ENCODE measurements around the gene SAP25.
"Not testable (repeated sequence)": the region's sequence is repeated elsewhere in the genome, so short reads cannot be mapped to it uniquely, and the experiment has no call there.

The SAP25 gene

DNA sequence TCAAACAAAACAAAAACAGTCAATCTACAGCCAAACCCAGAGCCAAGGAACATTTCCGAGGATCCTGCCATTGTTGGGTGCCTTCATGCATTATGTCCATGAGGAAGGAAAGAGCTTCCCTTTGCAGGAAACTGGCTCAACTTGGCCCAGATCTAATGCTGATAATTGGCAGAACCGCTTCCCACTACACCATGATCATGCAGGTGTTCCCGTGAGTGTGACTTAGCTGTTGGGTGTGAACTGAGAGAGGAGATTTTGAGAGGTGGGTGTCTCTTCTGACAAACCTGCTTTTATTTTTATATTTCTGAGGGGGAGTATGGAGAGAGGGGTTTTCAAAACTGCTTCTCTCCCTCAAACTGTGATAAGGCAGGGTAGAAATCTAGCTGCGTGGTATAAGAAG is 14.6 kb downstream of the SAP25 start:
- DNase-seq = no peak

DNA sequence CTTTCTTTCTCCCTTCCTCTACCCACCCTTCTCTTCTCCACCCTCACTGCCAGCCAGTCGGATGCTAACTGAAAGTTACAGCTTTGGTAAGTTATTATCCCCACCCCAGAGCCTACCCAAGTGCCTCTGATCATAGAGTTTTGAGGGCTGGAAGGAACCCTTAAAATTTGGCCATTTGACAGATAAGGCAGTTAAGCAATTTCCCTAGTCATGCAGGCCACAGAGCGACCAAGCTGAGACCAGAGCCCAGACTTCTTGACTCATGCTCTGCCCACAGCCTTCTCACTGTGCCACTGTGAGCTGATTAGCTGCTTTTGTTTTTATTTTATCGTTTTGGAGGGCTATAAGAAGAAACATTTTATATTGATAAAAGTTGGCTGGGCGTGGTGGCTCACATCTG is 17.2 kb downstream of the SAP25 start:
- no peak for DNase-seq

DNA sequence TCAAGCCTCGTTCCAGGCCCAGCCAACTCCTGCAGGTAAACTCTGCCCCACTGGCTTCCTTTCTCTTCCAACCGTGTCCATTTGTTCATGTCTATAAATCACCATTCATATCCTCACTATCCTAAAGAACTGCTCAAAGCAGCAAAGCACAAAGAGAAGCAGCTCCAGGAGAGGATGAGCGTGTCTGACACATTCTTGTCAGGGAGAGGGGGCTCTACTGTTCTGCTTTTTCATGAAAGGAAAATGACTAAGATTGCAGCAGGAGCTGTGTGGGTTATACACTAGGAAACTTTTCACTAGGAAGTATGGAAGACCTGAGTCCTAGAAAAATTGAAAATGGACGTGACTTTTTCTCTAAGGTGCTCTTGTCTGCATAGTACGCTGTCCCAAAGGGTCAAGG is 18.0 kb downstream of the SAP25 start:
- DNase-seq = no peak

DNA sequence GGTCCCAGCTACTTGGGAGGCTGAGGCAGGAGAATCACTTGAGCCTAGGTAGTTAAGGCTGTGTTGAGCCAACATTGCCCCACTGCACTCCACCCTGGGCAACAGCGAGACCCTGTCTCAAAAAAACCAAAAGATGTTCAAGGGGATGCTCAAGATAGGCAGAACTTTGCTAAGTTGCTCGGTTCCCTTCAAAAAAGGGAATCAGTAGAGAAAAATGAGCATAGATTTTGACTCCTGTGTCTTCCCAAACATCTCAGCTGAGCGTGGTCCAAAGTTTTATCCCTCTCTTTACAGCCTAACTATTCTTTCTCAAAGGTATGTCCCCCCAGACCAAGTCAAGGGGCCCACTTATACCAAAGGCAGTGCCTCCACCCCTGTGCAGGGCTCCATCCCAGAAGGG is 20.7 kb downstream of the SAP25 start:
- no peak for DNase-seq

DNA sequence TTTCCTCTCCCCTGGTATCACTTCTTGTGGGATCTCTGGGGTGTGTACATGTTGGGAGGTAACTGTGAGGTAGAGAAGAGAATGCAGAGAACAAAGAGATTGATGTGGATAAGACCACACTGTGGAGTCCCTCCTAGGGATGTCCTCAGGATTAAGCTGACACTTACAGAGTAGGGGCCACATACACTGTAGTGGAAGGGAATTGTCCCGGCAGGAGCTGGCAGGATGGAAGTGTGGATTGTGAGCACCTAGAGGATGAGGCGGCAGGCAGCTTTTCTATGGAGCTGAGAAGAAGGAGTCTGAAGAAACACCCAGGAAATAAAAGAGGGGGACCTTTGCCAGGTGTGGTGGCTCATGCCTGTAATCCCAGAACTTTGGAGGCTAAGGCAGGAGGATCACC is 21.2 kb downstream of the SAP25 start:
- no peak for DNase-seq

DNA sequence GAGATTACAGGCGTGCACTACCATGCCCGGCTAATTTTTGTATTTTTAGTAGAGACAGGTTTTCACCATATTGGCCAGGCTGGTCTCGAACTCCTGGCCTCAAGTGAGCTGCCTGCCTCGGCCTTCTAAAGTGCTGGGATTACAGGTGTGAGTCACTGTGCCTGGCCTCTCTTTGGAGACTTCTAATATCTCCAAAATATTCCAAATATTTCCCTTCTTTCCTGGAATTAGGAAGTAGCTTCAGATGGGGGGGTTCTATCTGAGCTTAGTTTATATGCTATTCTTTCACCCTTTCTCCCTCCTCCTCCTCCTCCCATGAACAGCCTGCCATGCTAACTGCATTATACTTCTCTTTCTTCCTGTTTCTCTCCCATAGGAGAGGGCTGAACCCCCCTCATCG is 25.3 kb downstream of the SAP25 start:
- DNase-seq = not testable (repeated sequence)

DNA sequence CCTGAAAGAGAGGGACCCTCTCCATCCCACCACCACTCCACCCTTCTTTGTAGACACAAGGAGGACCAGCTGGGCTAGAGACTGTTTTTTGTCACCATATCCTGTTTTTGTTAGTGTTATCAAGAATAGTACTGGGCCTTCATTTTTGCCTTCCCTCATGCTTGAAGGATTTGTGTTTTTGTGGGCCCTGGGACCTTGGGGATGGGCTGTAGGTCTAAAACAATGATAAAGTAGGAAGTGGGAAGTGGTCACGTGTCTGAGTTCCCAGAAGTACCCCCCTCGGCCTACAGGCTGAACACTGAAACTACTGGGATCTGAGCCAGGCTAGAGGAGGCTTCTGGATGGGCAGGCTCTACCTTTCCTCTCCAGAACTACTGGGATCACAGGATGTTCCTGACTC is 25.8 kb downstream of the SAP25 start:
- DNase-seq = no peak

DNA sequence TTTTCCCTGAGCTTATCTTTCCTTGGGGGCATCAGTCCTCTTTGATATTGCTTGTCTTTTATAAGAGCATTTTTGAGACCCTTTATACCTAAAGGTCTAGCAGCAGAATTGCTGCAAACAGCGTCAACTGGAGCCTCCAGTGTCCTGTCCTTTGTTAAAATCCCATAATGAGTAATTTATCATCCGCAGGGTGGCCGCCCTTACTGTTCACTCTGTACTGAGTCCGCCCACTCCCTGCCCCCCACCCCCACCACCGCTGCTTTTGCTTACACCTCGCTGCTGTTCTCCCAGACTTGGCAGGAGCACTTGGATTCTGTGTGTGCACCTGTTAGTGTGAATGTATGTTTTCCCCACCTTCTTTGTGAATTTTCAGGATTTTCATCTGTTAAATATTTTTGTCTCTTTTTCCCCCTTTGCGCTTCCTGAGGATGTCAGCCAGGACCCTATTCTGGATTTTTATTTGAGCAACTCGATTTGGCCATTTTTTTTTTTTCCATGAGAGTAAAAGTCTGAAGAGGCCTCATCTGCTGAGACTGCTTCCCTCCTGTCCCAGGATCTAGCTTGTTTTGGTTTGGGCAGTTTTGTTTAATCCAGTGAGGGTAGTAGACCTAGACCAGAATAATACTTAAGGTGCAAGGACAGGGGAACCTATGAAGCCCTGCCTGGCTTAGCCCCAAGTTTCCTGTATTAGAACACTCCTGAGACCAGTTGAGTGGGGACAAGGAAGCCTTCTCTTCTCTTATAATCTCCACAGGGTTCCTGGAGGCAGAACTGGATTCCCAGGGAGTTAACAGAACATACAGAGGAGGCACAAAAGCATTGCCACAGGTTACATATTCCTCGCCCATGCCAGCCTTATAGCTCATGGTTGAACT is 26.5 kb downstream of the SAP25 start:
- DNase-seq = no peak

DNA sequence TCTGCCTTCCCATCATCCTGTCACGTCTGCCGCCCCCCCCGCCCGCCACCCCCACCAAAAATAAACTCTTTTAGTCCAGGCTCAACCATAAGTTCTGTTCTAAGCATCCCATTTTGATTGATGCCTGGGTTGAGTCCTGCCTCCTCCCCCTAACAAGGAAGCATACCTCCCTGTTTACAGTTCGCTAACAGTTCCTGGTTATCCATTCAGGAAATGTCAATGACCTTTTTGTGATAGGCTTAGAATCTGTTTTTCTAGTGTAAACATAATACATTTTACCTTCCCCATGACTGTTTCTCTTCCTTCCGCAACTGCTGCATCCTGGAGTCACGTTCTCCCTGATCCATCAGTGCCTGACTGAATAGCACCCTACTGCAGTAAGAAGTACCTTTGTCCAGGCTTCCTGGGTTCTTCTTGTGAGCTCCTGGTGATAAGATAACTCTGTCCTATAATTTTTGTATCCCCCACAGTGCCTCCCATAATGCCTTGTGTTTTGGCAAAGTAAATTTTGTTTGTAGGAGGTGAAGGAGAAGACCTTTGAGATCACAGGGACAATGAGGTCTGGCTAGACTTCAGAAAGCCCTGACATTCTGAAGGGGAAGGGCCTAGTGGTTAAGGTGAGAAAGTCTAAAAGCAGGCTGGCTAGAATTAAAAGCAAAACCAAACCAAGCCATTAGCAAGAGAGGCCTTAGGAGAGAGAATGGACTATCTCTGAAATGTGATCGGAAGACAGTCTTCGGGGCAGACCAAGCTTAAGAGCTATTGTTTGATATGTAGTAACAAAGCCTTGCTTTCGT is 27.4 kb downstream of the SAP25 start:
- DNase-seq = no peak

DNA sequence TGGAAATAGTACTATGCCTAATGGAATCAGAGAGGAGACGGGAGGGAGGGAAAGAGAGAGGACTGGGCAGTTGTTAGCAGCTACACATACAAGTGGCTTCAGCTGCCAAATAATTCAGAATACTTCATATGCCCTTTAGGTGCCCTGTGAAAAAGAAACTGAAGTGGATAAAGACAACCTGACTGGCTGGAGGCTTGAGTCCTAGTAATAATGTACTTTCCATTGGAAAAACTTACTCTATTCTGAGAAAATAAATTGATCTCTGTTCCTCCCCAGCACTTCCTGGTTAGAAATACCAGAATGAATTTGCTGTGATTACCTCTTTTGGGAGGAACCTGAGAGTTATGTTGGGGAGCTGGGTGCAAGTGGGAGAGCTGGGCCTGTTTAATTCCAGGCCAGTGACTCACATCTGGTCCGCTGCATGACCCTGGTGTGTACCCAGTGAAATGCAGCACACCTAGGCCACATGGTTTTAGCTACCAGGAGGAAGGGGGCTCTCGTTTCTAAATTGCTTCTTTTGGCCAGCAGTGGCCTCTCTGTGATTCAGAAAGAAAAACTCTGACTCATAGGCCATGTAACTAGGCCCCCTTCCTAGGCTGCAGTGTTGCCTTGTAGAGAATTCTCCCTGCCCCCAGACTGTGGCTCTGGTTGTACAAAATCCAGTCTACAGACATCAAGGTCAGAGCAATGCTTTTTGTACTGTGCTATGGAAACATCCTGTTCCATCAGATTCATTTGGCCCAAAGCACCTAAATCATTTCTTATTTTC is 28.2 kb downstream of the SAP25 start:
- DNase-seq = no peak

DNA sequence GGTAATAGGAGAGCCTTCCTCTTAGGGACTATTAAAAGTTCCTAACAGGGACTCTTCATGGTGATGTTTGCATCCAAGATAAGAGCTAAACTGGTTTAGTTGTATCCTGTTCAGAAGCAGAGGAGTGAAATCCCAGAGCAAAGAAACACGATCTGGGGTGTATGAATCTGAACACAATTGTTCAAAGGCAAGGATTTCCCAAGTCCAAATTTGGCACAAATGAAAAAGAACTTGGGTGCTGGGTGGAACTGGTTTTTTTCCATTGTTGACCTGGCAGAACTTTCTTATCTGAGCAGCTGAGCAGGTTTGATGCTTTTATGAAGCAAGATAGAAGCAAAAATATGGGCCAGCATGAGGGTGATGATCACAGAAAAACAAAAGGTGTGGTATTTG is 28.7 kb downstream of the SAP25 start:
- DNase-seq = no peak

DNA sequence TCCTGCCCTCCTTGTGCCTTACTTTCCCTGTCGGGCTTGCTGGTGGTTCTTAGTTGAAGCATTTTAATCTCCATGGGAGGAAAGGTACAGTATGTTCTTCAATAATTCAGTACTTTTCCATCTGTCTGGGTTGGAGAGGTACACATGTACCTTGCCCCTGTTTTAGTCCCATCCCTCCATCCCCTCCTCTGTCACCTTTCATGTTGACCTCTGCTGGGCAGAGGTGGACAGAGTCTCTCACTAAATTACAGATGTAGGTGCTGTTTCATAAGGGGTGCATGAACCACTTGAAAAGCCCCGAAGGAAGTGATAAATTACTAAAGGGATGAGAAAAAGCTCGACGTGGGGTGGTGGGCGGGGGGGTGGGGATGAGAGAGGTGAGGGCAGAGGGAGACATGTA is 29.3 kb downstream of the SAP25 start:
- no peak for DNase-seq

DNA sequence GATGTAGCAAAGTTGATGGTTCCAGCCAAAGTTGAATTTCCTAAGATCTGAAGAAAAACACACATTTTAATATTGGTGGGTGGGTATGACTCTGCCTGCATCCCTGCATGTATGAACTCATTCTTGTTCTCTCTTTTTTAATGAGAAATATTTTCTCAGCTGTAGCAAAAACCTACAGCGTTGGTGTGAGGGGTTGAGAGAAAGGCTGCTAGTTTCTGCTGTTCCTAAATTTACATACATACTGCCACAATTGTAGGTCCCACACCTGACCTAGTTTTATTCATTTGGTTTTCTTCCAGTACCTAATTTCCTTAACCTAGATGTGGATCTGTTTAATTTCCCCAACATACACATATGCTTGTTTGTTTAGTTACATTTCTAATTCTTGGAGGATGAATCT is 30.1 kb downstream of the SAP25 start:
- no peak for DNase-seq

DNA sequence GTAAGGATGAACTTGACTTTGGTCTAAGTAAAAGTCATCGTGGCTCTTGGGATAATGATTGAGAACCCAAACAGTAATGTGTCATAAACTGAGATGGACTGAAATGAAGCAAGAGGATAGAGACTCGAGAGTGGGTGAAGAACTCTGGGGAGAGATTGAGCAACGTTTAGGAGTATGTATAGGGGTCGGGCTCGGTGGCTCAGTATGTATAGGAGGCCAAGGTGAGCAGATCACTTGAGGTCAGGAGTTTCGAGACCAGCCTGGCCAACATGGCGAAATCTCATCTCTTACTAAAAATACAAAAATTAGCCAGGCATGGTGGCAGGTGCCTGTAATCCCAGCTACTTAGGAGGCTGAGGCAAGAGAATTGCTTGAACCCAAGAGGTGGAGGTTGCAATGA is 32.4 kb downstream of the SAP25 start:
- DNase-seq = not testable (repeated sequence)

DNA sequence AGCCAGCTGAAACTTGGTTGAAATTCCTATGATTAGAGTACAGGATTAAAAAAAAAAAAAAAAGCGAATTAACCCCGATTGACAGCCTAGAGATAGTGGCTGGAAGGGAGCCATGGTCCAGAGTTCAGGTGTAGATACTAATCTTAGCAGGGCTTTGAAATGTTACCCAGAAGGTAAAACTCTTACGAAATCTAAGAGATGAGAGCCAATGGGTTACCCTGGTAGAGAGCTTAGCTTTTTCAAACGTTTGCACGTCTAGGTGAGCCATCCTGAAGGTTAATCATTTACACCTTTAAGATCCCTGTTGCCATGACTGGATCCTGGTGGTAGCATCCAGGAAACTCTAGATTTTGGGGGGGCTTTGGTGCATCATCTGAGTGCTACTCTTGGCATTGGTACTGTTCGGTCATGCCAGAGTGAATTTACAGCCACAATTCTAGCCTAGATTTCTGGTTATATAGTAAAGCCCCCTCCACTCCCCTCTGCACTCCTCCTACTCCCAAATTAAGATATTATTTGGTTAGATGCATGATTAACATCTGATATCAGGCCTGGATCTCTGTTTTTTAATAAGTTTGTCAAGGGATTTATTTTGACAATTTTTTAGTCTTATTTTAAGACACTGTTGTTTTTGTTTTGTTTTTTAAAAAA is 33.5 kb downstream of the SAP25 start:
- DNase-seq = no peak

DNA sequence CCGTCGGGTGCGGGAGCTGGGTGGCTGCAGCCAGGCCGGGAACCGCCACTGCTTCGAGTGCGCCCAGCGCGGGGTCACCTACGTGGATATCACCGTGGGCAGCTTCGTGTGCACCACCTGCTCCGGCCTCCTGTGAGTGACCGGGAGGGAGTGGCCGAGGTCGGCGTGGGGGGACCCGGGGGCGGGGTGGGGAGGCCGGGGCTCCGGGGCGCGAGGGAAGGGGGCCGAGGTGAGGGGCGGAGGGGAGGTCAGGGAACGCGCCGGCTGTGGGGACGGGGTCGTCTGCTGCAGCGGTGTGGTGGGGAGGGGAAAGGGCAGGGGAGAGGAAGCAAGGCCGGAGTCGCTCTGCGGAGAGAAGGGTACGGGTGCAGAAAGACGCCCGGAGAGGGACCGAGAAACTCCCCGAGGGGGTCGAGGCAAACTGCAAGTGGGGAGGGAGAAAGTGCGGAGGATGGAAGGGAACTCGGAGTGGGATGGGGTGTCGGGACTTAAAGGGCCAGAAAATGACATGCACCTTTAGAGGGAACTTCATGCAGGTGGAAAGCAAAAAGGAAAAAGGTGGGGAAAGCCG is 34.2 kb downstream of the SAP25 start:
- no peak for DNase-seq

DNA sequence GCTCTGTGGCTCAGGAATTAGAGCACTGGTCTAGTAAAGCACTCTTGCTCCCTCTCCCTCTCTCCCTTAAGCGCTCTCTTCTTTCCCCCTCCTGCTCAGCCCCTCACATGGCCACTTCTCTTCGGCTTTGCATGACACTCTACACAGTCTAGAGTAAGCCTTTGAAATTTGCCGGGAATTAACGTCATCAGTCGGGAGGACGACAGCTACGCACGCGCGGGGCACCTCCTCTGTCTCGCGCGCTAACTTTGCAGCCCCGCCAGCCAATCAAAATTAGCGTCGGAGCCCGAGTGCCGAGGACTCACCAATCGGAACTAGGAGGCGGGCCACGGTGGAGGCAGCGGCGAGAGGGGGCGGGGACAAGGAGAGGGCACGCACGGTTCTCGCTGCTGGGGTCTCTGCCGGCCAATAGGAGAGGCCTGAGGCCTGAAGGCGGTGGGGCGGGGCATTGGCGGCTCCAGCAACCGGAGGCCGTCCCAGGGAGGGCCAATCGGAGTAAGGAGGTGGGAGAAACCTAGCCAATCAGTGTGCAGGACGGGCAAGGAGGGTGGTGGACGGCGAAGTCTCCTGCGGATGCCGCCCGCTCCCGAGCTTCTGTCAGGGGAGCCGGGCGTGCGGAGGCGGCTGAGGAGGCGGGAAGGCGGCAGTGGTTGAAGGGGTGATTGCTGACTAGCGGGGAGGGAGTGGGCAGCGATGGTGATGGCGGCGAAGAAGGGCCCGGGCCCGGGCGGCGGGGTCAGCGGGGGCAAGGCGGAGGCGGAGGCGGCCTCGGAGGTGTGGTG is 34.9 kb downstream of the SAP25 start, which contains the start of gene AGFG2:
TSS of gene AGFG2 (plus strand) at position 550 of the 782 bp plus-strand sequence. CDS start at position 694, 144 bp downstream.
- peak; percentile 98 to 99 for DNase-seq

DNA sequence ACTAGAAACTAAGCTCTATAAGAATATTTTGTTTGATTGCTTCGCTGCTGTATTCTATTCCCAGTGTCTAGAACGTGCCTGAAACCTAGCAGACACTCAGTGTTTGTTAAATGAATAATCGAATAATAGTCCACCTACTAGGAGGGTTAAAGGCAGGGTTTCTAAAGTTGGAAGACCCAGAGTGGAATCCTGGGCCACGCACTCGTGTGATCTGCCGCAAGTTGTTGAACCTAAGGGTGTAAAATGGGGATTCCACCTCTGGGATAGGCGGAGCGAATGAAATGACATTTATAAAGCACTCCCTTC is 35.4 kb downstream of the SAP25 start:
- no peak for DNase-seq

DNA sequence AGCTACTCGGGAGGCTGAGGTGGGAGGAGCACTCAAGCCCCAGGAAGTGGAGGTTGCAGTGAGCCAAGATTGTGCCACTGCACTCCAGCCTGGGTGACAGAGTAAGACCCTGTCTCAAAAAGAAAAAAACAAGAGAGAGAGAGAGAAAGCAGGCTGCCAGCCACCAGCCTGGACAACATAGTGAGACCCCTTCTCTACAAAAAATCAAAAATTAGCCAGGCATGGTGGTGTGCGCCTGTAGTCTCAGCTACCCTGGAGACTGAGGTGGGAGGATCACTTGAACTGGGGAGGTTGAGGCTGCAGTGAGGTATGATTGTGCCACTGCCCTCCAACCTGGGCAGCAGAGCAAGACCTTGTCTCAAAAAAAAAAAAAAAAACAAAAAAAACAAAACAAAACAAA is 37.0 kb downstream of the SAP25 start:
- DNase-seq = not testable (repeated sequence)

DNA sequence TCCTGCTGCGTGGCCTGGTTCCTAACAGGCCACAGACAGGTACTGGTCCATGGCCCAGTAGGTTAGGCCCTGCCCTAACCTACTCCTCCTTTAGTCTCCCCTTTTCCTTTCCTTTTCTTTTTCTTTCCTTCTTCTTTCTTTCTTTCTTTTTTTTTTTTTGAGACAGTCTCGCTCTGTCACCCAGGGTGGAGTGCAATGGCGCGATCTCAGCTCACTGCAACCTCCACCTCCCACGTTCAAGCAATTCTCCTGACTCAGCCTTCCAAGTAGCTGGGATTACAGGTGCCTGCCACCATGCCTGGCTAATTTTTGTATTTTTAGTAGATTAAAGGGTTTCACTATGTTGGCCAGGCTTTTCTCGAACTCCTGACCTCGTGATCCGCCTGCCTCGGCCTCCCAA is 37.7 kb downstream of the SAP25 start:
- not testable (repeated sequence) for DNase-seq

DNA sequence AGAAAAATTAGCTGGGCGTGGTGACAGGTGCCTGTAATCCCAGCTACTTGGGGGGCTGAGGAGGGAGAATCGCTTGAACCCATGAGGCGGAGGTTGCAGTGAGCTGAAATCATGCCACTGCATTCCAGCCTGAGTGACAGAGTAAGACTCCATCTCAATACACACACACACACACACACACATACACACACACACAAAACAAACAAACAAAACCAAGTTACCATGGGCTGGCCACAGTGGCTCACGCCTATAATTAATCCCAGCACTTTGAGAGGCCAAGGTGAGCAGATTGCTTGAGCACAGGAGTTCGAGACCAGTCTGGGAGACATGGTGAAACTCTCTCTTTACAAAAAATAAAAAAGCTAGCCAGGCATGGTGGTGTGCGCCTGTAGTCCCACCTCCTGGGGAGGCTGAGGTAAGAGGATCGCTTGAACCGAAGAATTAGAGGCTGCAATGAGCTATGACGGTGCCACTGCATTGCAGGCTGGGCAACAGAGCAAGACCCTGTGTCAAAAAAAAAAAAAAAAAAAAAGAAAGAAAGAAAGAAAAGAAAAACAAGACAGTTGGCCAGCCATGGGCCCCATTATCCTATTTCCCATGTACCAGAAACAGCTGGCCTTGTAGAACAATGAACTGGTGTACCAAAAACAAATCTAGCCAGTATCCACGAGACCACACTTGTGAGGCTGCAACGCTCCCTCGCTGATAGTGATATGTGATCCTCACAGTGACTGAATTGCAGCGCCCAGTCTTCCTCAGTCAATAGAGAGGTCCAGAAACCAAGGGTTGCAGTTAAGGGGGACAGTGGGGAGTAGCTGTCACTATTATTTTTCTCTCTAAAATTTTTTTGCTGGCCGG is 41.3 kb downstream of the SAP25 start:
- no peak for DNase-seq
